OCI-LY7 (cell line): Measurements from ENCODE around the gene SNX9.

Experiments used
- CTCF ChIP-seq: fragments of 200-600 bp; sonication (generic); conservative IDR thresholded peaks from 2 replicates; pipeline ENCODE4 v1.5.1; 2014; ENCODE audit warnings: mild to moderate bottlenecking, antibody characterized with exemption, low read length, moderate library complexity, mixed read lengths
- EZH2phosphoT487 ChIP-seq: fragments of 200-600 bp; sonication (generic); IDR thresholded peaks from 2 replicates; pipeline ENCODE4 v1.6.1; 2018; ENCODE audit warnings: low read depth, borderline replicate concordance, mild to moderate bottlenecking, mixed run types, antibody characterized with exemption, low read length, moderate library complexity, mixed read lengths

GRCh38 chr6:157907651-157908050 is 84.6 kb downstream of the SNX9 start:
- no peak for TF ChIP-seq CTCF
- no peak for TF ChIP-seq EZH2phosphoT487
